NCI-H748 (cell line): ENCODE results near the gene ADARB2.
"Not testable (repeated sequence)": the region's sequence is repeated elsewhere in the genome, so short reads cannot be mapped to it uniquely, and the experiment has no call there.

ENCODE experiments used
- DNase-seq: peaks from one replicate; lab custom pipeline; 2025; ENCODE audit not compliant: unreplicated experiment; lab: John Stamatoyannopoulos, UW

ADARB2 gene

GRCh38 chr10:1416456-1417037, 320.8 kb downstream of the ADARB2 start:
- no peak for DNase-seq

GRCh38 chr10:1414893-1415292, 322.4 kb downstream of the ADARB2 start:
- no peak for DNase-seq

GRCh38 chr10:1414346-1414745, 323.0 kb downstream of the ADARB2 start:
- DNase-seq = not testable (repeated sequence)

GRCh38 chr10:1413823-1414222, 323.5 kb downstream of the ADARB2 start:
- no peak for DNase-seq

GRCh38 chr10:1413256-1413655, 324.1 kb downstream of the ADARB2 start:
- DNase-seq = peak; percentile 62

GRCh38 chr10:1412531-1413189, 324.7 kb downstream of the ADARB2 start:
- DNase-seq = peak; percentile 85

GRCh38 chr10:1411956-1412355, 325.4 kb downstream of the ADARB2 start:
- no peak for DNase-seq

GRCh38 chr10:1411451-1411850, 325.9 kb downstream of the ADARB2 start:
- no peak for DNase-seq

GRCh38 chr10:1410469-1411395, 326.6 kb downstream of the ADARB2 start:
- DNase-seq = no peak

- no peak for DNase-seq
Observed at GRCh38 chr10:1410032-1410431, 327.3 kb downstream of the ADARB2 start.

- no peak for DNase-seq
Observed at GRCh38 chr10:1409392-1409791, 327.9 kb downstream of the ADARB2 start.

- DNase-seq = no peak
Observed at GRCh38 chr10:1408651-1409367, 328.5 kb downstream of the ADARB2 start.

GRCh38 chr10:1406967-1407945, 330.1 kb downstream of the ADARB2 start:
- peak; percentile 39 for DNase-seq

GRCh38 chr10:1406132-1406966, 331.0 kb downstream of the ADARB2 start:
- no peak for DNase-seq

GRCh38 chr10:1404323-1405260, 332.7 kb downstream of the ADARB2 start:
- DNase-seq = no peak

GRCh38 chr10:1403508-1404322, 333.6 kb downstream of the ADARB2 start:
- no peak for DNase-seq

GRCh38 chr10:1402816-1403507, 334.4 kb downstream of the ADARB2 start:
- no peak for DNase-seq
